HG03354 (cell line): ENCODE data around the gene ADD1.
"Not testable (repeated sequence)": the region's sequence is repeated elsewhere in the genome, so short reads cannot be mapped to it uniquely, and the experiment has no call there.

Source experiments
- ATAC-seq: cut with Tn5 transposase; IDR thresholded peaks from one replicate; pipeline ENCODE4 v1.9.1; 2021; ENCODE audit warnings: mild to moderate bottlenecking; ENCODE audit not compliant: unreplicated experiment, poor library complexity, severe bottlenecking

The ADD1 gene

DNA sequence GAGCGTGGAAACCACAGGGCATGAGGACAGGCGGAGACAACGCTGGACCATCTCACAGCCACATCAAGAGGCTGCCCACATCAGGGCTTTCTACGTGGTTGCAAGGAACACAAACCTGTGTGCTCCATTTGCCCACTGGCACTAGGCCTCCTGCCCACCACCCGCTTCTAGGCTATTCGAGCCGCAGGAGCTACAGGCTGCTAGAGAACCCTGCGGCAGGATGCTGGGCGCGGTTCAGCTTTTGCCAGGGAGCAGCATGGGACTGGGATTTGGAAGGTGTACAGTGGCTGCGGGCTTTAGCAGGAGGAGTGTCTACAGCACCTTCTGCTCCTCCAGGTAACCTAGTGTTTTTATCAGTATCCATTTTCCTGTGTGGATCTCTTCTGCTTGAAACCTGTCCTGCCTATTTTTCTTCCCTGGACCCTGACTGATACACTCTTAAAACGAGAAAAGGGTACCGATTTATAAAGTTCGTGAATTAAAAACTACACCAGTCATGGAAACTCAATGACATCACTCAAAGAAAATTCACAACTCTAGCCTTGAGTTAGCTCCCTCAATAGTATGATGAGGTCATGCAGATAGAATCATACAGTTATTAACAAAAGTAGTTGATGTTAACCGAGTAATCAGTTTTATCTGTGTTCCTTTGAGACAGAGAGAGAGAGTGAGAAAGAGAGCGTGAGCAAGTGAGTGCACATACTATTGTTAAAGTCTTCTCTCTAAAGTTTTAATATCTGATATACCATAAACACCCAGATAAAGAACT lies 106.8 kb downstream of the ADD1 start:
- ATAC-seq = no peak

GRCh38 chr4:2953496-2953895 lies 109.9 kb downstream of the ADD1 start:
- no peak for ATAC-seq

- peak; percentile 57 for ATAC-seq
These were observed 110.9 kb downstream of the ADD1 start for GRCh38 chr4:2954358-2955185.

DNA sequence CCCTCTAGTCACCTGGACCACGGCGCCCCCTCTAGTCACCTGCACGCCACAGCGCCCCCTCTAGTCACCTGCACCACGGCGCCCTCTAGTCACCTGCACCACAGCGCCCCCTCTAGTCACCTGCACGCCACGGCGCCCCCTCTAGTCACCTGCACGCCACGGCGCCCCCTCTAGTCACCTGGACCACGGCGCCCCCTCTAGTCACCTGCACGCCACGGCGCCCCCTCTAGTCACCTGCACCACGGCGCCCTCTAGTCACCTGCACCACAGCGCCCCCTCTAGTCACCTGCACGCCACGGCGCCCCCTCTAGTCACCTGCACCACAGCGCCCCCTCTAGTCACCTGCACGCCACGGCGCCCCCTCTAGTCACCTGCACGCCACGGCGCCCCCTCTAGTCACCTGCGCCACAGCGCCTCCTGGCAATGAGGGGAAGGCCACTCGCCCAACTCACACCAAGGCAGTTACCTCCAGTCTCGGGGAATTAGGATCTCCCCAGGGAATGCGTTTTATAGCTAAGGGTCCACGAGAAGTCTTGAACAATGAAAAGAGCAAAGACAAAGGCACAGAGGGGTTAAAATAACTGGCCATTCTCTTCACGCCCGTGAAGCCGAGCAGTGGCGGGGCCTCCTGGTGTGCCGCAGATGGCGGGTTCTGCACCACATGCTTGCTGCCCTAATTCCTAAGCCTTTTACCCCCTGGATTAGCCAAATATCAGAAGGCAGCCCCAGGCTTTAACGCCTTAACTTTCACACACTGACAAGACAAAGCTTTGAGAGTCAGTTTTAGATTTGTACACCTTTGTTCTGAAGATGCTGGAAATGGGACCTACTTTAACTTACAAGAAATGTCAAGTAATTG lies 111.8 kb downstream of the ADD1 start:
- ATAC-seq = not testable (repeated sequence)

GRCh38 chr4:2958446-2958845 lies 114.8 kb downstream of the ADD1 start:
- no peak for ATAC-seq

DNA sequence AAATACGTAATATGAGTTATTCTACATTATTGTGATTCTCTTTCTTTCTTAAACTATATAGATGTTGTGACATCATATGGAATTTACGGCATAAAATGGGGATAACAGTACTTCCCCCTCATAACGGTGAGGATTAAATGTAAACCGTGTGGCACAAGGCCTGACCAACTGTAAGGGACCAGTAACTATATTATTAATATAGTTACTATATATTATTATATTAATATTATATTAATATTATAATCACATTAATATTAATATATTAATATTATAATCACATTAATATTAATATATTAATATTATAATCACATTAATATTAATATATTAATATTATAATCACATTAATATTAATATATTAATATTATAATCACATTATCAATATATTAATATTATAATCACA lies 116.8 kb downstream of the ADD1 start:
- ATAC-seq = not testable (repeated sequence)

DNA sequence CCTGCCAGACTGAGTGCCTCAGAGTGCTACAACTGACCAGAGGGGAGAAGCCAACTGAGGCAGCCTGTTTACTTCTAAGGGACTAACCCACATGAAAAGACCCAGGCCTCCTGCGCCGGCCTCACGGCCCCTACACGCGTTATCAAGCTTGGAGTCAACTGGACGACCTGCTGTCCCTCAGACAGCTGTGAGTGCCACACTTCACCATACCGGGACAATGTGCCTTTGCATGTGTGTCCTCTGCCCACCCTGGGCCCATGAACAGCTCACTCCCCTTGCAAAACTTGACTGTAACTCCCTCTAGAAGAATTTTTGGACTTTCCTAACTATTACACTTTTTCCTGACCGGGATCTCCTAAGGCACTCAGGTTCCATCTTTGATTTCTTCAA lies 117.8 kb downstream of the ADD1 start:
- ATAC-seq = no peak

DNA sequence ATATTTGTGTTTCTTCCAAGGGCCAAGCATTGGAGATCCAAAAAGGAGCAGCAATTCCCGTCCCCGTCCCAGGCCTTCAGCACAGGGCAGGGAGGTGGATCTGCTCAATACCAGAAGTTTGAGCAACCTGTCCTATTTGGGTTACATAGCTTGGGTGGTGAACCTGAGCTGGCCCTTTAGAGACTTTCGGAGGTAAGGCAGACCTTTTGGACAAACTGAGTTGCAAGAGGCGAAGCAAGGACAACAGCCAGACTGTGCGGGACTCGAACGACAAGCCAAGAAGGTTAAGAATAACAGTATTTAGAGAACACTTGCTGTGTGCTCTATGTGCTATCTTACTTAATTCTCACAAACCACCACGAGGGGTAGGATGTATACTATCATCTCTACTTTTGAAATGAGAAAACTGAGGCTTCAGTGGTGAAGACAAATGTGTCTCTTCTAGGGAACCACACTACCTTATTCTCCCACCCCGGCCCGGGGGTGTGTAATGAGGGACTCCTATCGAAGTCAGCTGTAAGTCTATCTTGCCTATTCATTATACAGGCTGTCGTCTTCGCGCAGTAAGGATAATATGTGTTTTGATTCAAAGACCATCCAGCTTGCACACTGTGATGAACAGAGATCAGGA lies 118.3 kb downstream of the ADD1 start:
- no peak for ATAC-seq

DNA sequence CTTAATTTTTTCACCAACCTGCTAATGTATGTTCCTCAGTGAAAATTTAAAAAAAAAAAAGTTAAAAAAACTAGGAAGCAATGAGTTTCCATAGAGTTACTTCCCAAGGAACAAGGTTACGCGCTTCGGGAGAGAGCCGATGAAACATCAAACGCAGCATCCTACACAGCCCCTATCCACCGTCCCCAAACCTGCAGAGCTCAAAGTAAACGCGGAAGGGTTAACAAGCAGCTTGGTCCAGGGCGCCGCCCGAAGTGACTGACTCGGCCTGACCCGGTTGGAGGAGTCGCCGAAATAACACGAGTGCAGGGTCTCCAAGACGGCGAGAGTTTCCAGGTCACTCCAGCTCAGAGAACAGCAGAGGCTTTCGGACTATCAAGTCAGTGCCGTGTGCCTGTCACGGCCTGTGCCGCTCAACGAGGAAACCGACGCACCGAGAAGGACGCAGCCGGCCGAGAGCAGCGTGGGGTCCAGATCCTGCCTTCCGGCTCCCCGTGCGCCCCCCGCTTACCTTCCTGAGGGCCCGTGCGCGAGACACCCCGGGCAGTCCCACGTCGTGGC lies 119.0 kb downstream of the ADD1 start:
- peak; percentile 30 for ATAC-seq

- ATAC-seq = peak; percentile 91
These were observed 119.7 kb downstream of the ADD1 start, which contains the start of the genes GRK4 and NOP14 for GRCh38 chr4:2963175-2963965. Gene GRK4, plus strand, starts transcription at chr4:2963571. Its CDS starts 500 bp downstream, at chr4:2964071. Gene NOP14, minus strand, starts transcription at chr4:2963406. Its CDS starts 87 bp downstream, at chr4:2963319.

DNA sequence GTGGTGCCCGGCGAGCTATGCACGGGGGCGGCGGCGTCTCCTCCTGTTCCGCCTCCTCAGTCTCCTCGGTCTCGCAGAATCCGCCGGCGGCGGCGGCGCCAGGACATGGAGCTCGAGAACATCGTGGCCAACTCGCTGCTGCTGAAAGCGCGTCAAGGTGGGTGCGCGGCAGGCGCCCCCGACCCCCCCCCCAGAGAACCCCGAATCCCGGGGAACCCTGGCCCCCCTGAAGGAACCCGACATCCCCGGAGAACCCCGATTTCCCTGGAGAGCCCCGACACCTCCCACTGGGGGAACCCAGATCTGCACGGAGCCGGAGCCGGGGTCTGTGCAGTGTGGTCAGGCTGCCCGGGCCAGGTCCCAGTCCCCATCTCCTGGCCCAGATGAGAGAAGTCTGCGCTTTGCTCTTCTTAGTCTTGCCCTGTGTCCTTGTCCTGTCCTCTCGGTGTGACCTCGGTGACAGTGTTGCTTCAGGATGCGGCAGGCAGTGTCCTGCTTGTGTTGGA lies 120.4 kb downstream of the ADD1 start:
- ATAC-seq = peak; percentile 39

DNA sequence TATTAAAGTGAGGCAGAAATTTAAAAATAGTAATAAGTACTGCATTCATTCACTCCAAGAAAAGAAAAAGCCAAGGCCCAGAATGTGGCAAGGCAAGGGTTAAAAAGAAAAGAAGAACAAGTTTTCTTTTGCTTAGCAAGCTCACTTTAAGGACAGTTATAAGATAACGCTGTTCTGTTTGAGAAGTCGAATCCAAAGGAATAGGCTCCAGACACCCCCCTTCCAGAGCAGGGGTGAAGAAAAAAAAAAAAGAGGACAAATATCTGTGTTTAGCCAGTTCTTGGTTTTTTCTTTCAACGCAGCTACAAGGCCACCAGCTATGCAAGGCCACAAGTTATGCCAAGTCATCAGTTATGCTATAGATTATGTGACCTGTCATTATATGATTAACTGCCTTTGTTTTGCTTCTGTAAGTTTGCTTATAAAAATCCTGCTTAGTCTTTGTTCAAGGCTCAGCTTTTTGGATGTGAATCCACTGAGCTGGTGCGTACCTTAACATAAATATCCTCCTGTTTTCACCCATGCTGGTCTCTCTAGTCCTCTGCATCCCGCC lies 121.1 kb downstream of the ADD1 start:
- ATAC-seq = no peak

DNA sequence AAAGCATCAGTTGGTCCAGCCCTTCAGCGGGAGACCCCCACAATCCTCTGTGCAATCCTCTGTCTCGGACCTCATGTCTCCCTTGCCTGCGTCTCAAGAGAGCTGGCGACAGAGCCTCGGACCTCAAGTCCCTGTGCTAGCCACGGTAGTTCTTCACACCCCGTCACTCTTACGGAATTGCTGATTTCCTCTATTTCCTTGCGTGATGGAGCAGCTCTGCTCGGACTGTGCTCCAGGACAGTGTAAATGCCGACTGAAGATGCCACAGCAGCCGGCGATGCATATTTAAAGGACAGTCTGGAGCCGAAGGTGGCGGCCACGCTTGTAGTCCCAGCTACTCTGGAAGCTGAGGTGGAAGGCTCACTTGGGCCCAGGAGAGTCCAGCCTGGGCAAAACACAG lies 121.6 kb downstream of the ADD1 start:
- ATAC-seq = no peak

GRCh38 chr4:2968381-2968780 lies 124.7 kb downstream of the ADD1 start:
- no peak for ATAC-seq

DNA sequence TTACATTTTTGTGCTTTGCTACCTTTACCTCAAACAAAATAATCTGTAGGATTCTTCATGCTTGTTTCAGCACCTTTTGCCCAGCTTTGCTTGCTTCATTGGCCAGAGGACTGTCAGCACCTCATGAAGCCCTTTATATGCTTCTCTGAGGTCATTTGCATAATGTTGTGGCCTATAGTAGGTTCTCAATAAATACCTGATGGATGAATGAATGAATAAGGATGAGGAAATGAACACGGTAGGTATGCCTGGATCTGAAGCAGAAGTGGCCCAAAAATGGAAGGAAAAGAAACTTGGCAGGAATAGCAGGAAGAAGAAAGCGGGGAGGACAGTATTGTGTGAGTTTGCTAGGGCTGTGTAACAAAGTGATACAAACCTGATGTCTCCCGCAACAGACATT lies 127.6 kb downstream of the ADD1 start:
- no peak for ATAC-seq

GRCh38 chr4:2977211-2978088 lies 133.8 kb downstream of the ADD1 start:
- ATAC-seq = no peak
